K562 (cell line): ENCODE data around the gene EEFSEC.

Experiments
- RCOR1 ChIP-seq, 2 experiments: IDR thresholded peaks; 2 replicates each; pipeline ENCODE4 v1.6.1; 2012; ENCODE audit warnings: low read depth in 2 of 2, low read length in 2 of 2, borderline replicate concordance in 1 of 2, improper control_type of control experiment in 1 of 2
- SRF ChIP-seq, 2 experiments: fragments of 250-450, 450-650 bp in 1 of 2; sonication (Bioruptor Pico) in 1 of 2; sonication (generic) in 1 of 2; formaldehyde crosslinking; IDR thresholded peaks; 2 replicates each; pipeline versions ENCODE4 v1.5.0 to v1.5.1; 2020 to 2022; ENCODE audit warnings: mild to moderate bottlenecking in 1 of 2, missing genetic modification reagents in 1 of 2
- TF ChIP-seq, protein P1 (sequence below), 2 experiments: fragments of 450-650 bp; formaldehyde crosslinking in 1 of 2; IDR thresholded peaks; 2 replicates each; pipeline versions ENCODE4 v1.4.0 to v1.6.1; 2014 to 2020; ENCODE audit warnings: mild to moderate bottlenecking in 2 of 2, borderline replicate concordance in 1 of 2, low read depth in 1 of 2

GRCh38 chr3:128187495-128187894 is 34.2 kb downstream of the EEFSEC start:
- TF ChIP-seq SRF (CRISPR knock-in tag; IDR thresholded peaks at IDR 0.05) = no peak
- TF ChIP-seq, protein P1, sequence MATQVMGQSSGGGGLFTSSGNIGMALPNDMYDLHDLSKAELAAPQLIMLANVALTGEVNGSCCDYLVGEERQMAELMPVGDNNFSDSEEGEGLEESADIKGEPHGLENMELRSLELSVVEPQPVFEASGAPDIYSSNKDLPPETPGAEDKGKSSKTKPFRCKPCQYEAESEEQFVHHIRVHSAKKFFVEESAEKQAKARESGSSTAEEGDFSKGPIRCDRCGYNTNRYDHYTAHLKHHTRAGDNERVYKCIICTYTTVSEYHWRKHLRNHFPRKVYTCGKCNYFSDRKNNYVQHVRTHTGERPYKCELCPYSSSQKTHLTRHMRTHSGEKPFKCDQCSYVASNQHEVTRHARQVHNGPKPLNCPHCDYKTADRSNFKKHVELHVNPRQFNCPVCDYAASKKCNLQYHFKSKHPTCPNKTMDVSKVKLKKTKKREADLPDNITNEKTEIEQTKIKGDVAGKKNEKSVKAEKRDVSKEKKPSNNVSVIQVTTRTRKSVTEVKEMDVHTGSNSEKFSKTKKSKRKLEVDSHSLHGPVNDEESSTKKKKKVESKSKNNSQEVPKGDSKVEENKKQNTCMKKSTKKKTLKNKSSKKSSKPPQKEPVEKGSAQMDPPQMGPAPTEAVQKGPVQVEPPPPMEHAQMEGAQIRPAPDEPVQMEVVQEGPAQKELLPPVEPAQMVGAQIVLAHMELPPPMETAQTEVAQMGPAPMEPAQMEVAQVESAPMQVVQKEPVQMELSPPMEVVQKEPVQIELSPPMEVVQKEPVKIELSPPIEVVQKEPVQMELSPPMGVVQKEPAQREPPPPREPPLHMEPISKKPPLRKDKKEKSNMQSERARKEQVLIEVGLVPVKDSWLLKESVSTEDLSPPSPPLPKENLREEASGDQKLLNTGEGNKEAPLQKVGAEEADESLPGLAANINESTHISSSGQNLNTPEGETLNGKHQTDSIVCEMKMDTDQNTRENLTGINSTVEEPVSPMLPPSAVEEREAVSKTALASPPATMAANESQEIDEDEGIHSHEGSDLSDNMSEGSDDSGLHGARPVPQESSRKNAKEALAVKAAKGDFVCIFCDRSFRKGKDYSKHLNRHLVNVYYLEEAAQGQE (IDR thresholded peaks at IDR 0.05; ENCODE audit: borderline replicate concordance) = no peak
- TF ChIP-seq, protein P1 (CRISPR knock-in tag; IDR thresholded peaks at IDR 0.05; ENCODE audit: low read depth) = no peak
- no peak for TF ChIP-seq RCOR1 (IDR thresholded peaks at IDR 0.05; ENCODE audit: borderline replicate concordance in 1 of 2, low read depth in 2 of 2, low read length in 2 of 2)
